HepG2 (cell line): ENCODE measurements around the gene S100A10. TPM values are rescaled to one million over a fixed set of nuclear protein-coding genes. Genes with fewer than 3 reads are reported as not detected.

Source experiments
- ATAC-seq: fragments of 200-7000 bp; cut with Tn5 transposase; 3 replicates; pipeline ENCODE4 v1.9.1; 2020; ENCODE audit warnings: mild to moderate bottlenecking, moderate library complexity
- BruUV-seq: library from RNA; stranded (reverse); fragments of 400-500 nt; replicated peaks from 2 replicates; lab custom pipeline; 2021; lab: Mats Ljungman, UMichigan
- CTCF ChIA-PET: fragments of 300-600 bp; formaldehyde crosslinking; extraction: SDS; loops from one replicate; lab custom pipeline; 2021; ENCODE audit warnings: low total read pairs, inconsistent platforms, low intra/inter-chr PET ratio; lab: Yijun Ruan, JAX
- POLR2A ChIA-PET: fragments of 350-600 bp; sonication (Branson Sonifier 250); formaldehyde crosslinking; loops from one replicate; lab custom pipeline; 2020; ENCODE audit warnings: antibody characterized with exemption, inconsistent platforms; lab: Yijun Ruan, JAX
- DNase-seq: peaks from one replicate; pipeline ENCODE4 v3.0.0-alpha.2; 2015; ENCODE audit warnings: low spot score
- FAIRE-seq: peaks from 3 replicates; lab custom pipeline; 2011; peaks lifted over from hg19 to GRCh38; lab: Jason Lieb, UNC
- H2AFZ ChIP-seq: one replicate; pipeline ENCODE4 v1.6.1; 2011; ENCODE audit warnings: low read length, inconsistent platforms
- H3K27ac ChIP-seq: fragments of 300-600 bp; 3 replicates; pipeline ENCODE4 v1.8.0; 2011; ENCODE audit warnings: mixed run types, mild to moderate bottlenecking, mixed read lengths, low read length, inconsistent platforms; ENCODE audit not compliant: insufficient read depth; ENCODE audit errors: extremely low read length
- H3K27me3 ChIP-seq, 2 experiments: fragments of 200-600 bp in 1 of 2; 2 replicates in 1 of 2; 3 replicates in 1 of 2; pipeline versions ENCODE4 v1.6.0 to v1.8.0; 2011; ENCODE audit warnings: low read length in 2 of 2, mild to moderate bottlenecking in 2 of 2, moderate library complexity in 2 of 2, inconsistent platforms in 1 of 2; ENCODE audit not compliant: insufficient read depth in 2 of 2, control insufficient read depth in 1 of 2
- H3K36me3 ChIP-seq, 2 experiments: fragments of 200-600 bp in 1 of 2; replicated peaks in 1 of 2; 2 replicates in 1 of 2; 3 replicates in 1 of 2; pipeline versions ENCODE4 v1.5.1 to v1.8.0; 2011; ENCODE audit warnings: low read length in 2 of 2, inconsistent platforms in 1 of 2; ENCODE audit not compliant: insufficient read depth in 2 of 2, control insufficient read depth in 1 of 2
- H3K4me1 ChIP-seq: 2 replicates; pipeline ENCODE4 v1.5.1; 2012; ENCODE audit warnings: low read length, inconsistent platforms; ENCODE audit not compliant: insufficient read depth
- H3K4me2 ChIP-seq: 2 replicates; pipeline ENCODE4 v1.6.0; 2011; ENCODE audit warnings: low read depth, low read length, inconsistent platforms
- H3K4me3 ChIP-seq, 3 experiments: fragments of 200-600 bp in 1 of 3; sonication (generic), shearing (Covaris generic) in 1 of 3; replicated peaks in 1 of 3; 2 replicates each; pipeline ENCODE4 v1.5.1; 2011 to 2016; ENCODE audit warnings: low read length in 3 of 3, inconsistent platforms in 2 of 3, low read depth in 2 of 3, mild to moderate bottlenecking in 2 of 3, control low read depth in 1 of 3, mixed read lengths in 1 of 3; ENCODE audit not compliant: insufficient read depth in 1 of 3
- H3K79me2 ChIP-seq: one replicate; pipeline ENCODE4 v1.6.1; 2011; ENCODE audit warnings: low read length, inconsistent platforms; ENCODE audit not compliant: insufficient read depth
- H3K9ac ChIP-seq: 2 replicates; pipeline ENCODE4 v1.6.0; 2011; ENCODE audit warnings: mild to moderate bottlenecking, low read depth, low read length, inconsistent platforms; ENCODE audit not compliant: insufficient read depth
- H3K9me3 ChIP-seq: 2 replicates; pipeline ENCODE4 v1.5.1; 2012; ENCODE audit warnings: mild to moderate bottlenecking, low read length
- H4K20me1 ChIP-seq: 2 replicates; pipeline ENCODE4 v1.6.0; 2011; ENCODE audit warnings: inconsistent platforms, mild to moderate bottlenecking, low read length, moderate library complexity; ENCODE audit not compliant: insufficient read depth
- CENPX ChIP-seq: sonication (generic); formaldehyde crosslinking; IDR thresholded peaks from 2 replicates; pipeline ENCODE4 v1.9.0; 2021; ENCODE audit warnings: mild to moderate bottlenecking, missing genetic modification reagents, moderate library complexity
- CHD4 ChIP-seq: fragments of 200-600 bp; sonication (generic); IDR thresholded peaks from 2 replicates; pipeline ENCODE4 v1.7.0; 2017; ENCODE audit warnings: mild to moderate bottlenecking, low read length, borderline replicate concordance
- KLF15 ChIP-seq: sonication (generic); formaldehyde crosslinking; IDR thresholded peaks from 2 replicates; pipeline ENCODE4 v1.8.1; 2023; ENCODE audit warnings: borderline replicate concordance, mild to moderate bottlenecking, inconsistent platforms, missing genetic modification reagents, mixed read lengths
- SRSF9 ChIP-seq: fragments of 200-400 bp; formaldehyde crosslinking; IDR thresholded peaks from 2 replicates; pipeline ENCODE4 v1.6.1; 2018; ENCODE audit warnings: borderline replicate concordance, mild to moderate bottlenecking, low read depth, low read length; ENCODE audit not compliant: insufficient read depth, poor library complexity, severe bottlenecking
- TGIF2 ChIP-seq: IDR thresholded peaks from 2 replicates; pipeline ENCODE4 v1.6.1; 2016; ENCODE audit warnings: control low read depth, missing compliant biosample characterization
- TP53 ChIP-seq: sonication (generic); formaldehyde crosslinking; conservative IDR thresholded peaks from 2 replicates; pipeline ENCODE4 v1.4.0; 2020; ENCODE audit warnings: missing genetic modification reagents
- ZFAT ChIP-seq: sonication (generic); formaldehyde crosslinking; conservative IDR thresholded peaks from 2 replicates; pipeline ENCODE4 v1.8.1; 2023; ENCODE audit warnings: missing genetic modification reagents, inconsistent platforms
- ZMYM3 ChIP-seq: sonication (generic); formaldehyde crosslinking; IDR thresholded peaks from 2 replicates; pipeline ENCODE4 v1.5.1; 2020; ENCODE audit warnings: mild to moderate bottlenecking, missing genetic modification reagents
- ZNF124 ChIP-seq: sonication (generic); formaldehyde crosslinking; IDR thresholded peaks from 2 replicates; pipeline ENCODE4 v1.4.0; 2020; ENCODE audit warnings: missing genetic modification reagents
- ZNF296 ChIP-seq: sonication (generic); formaldehyde crosslinking; conservative IDR thresholded peaks from 2 replicates; pipeline ENCODE4 v1.5.0; 2020; ENCODE audit warnings: mild to moderate bottlenecking, missing genetic modification reagents
- ZNF430 ChIP-seq: sonication (generic); formaldehyde crosslinking; IDR thresholded peaks from 2 replicates; pipeline ENCODE4 v1.9.0; 2021; ENCODE audit warnings: mild to moderate bottlenecking, missing genetic modification reagents
- ZNF777 ChIP-seq: sonication (generic); formaldehyde crosslinking; IDR thresholded peaks from 2 replicates; pipeline ENCODE4 v1.4.0; 2020; ENCODE audit warnings: missing genetic modification reagents
- ZNF780A ChIP-seq: sonication (generic); formaldehyde crosslinking; IDR thresholded peaks from 2 replicates; pipeline ENCODE4 v1.8.0; 2022; ENCODE audit warnings: mild to moderate bottlenecking, missing genetic modification reagents, moderate library complexity
- WGBS: methylation state at CpG from one replicate; pipeline ENCODE4 v1.1.6; 2017; ENCODE audit warnings: low lambda C conversion rate; 5-methylcytosine and 5-hydroxymethylcytosine counted together
- in situ Hi-C: cut with HindIII; loops from 2 replicates; pipeline ENCODE4 v1.10.0; 2017; ENCODE audit warnings: low pct_unique_long_range_greater_than_20kb; ENCODE audit not compliant: extremely low pct_ligation_motif_present
- intact Hi-C: fragments of 100-400 bp; cut with micrococcal nuclease; formaldehyde crosslinking; loops from one replicate; pipeline ENCODE4 v1.10.0; 2022; ENCODE audit not compliant: unreplicated experiment
- polyA plus RNA-seq, 8 experiments: library from polyadenylated mRNA; depleted of rRNA in 3 of 8; stranded (reverse) in 7 of 8; unstranded in 1 of 8; fragments of >200 nt; fragmentation: Illumina TruSeq in 4 of 8; extraction: Trizol in 4 of 8; gene quantifications; 2 replicates each; pipeline versions ENCODE4 v1.2.1 to v1.2.3, GENCODE V29; 2011 to 2016; ENCODE audit warnings: low read depth in 4 of 8, missing spikeins in 1 of 8, mixed read lengths in 1 of 8; ENCODE audit not compliant: insufficient read depth in 1 of 8
- total RNA-seq, 5 experiments: library from RNA; depleted of rRNA; stranded (reverse); fragments of >200 nt; fragmentation: Illumina TruSeq; extraction: Trizol; gene quantifications; 2 replicates each; pipeline ENCODE4 v1.2.3, GENCODE V29; 2016; ENCODE audit warnings: low read depth in 1 of 5
- TF ChIP-seq, protein P1 (sequence below): IDR thresholded peaks from 2 replicates; pipeline ENCODE4 v1.6.1; 2016
- TF ChIP-seq, protein P2 (sequence below): IDR thresholded peaks from 2 replicates; pipeline ENCODE4 v1.6.1; 2018; ENCODE audit warnings: missing genetic modification reagents
- TF ChIP-seq, protein P3 (sequence below): conservative IDR thresholded peaks from 2 replicates; pipeline ENCODE4 v1.6.1; 2018; ENCODE audit warnings: missing genetic modification reagents
- TF ChIP-seq, protein P4 (sequence below): sonication (generic); formaldehyde crosslinking; IDR thresholded peaks from 2 replicates; pipeline ENCODE4 v1.4.0; 2020; ENCODE audit warnings: missing genetic modification reagents
- TF ChIP-seq, protein P5 (sequence below): IDR thresholded peaks from 2 replicates; pipeline ENCODE4 v1.6.1; 2016; ENCODE audit warnings: missing genetic modification reagents, missing compliant biosample characterization

Gene S100A10
- total and polyA plus RNA-seq, 2 of the 13 experiments (the other 11 are each of a cell fraction or from before 2014, with no cell fraction given) = 16.8 to 28.7 TPM

DNA sequence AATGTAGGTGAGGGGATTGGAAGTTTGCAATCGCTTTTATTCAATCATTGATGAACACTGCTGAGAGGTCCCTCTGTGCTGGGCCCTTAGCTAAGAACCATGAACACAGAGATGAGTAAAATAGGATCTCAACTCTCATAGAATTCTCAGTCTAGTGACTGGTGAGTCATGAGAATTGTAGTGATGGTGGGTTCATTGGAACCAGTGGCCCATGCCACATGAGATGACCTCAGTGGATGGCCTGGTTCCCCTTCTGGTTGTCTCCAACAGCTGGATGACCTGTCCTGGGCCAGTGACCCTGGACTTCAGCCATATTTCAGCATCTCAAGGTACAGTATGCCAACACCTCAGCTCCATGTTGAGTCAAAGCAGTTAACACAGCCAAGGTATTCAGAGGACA is 21.3 kb upstream of the S100A10 start:
- POLR2A ChIA-PET = no interaction called here
- FAIRE-seq (no peak), DNase-seq (no peak), ATAC-seq (no peak)
- Histone ChIP-seq H3K36me3 (no peaks in the 10 kb centered on the region), H3K4me3 (no peak overlapping the region), H3K9ac (no peak overlapping the region), H3K9me3 (no peaks in the 10 kb centered on the region), H3K27me3 (peaks cover 0 to 2% of the 10 kb centered on the region in 2 experiments; a peak in 1 of 5 replicates), H3K4me1 (no peaks in the 10 kb centered on the region), H3K79me2 (no peaks in the 10 kb centered on the region), H2AFZ (no peak overlapping the region), H4K20me1 (no peaks in the 10 kb centered on the region), H3K4me2 (no peak overlapping the region), H3K27ac (no peak overlapping the region)
- 0% methylated on average over 1 of the region's 1 CpG for WGBS
- in situ Hi-C loops = no loop called here
- TF ChIP-seq, protein P1, sequence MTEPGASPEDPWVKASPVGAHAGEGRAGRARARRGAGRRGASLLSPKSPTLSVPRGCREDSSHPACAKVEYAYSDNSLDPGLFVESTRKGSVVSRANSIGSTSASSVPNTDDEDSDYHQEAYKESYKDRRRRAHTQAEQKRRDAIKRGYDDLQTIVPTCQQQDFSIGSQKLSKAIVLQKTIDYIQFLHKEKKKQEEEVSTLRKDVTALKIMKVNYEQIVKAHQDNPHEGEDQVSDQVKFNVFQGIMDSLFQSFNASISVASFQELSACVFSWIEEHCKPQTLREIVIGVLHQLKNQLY (CRISPR knock-in tag) = no peak
- TF ChIP-seq, protein P2, sequence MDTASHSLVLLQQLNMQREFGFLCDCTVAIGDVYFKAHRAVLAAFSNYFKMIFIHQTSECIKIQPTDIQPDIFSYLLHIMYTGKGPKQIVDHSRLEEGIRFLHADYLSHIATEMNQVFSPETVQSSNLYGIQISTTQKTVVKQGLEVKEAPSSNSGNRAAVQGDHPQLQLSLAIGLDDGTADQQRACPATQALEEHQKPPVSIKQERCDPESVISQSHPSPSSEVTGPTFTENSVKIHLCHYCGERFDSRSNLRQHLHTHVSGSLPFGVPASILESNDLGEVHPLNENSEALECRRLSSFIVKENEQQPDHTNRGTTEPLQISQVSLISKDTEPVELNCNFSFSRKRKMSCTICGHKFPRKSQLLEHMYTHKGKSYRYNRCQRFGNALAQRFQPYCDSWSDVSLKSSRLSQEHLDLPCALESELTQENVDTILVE (CRISPR knock-in tag) = no peak
- TF ChIP-seq, protein P3, sequence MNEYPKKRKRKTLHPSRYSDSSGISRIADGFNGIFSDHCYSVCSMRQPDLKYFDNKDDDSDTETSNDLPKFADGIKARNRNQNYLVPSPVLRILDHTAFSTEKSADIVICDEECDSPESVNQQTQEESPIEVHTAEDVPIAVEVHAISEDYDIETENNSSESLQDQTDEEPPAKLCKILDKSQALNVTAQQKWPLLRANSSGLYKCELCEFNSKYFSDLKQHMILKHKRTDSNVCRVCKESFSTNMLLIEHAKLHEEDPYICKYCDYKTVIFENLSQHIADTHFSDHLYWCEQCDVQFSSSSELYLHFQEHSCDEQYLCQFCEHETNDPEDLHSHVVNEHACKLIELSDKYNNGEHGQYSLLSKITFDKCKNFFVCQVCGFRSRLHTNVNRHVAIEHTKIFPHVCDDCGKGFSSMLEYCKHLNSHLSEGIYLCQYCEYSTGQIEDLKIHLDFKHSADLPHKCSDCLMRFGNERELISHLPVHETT (CRISPR knock-in tag) = no peak
- TF ChIP-seq KLF15 (no peak), ZNF430 (CRISPR knock-in tag) (no peak), CENPX (CRISPR knock-in tag) (no peak), ZNF777 (no peak), TP53 (CRISPR knock-in tag) (no peak), ZNF124 (no peak), CHD4 (no peak), SRSF9 (no peak), ZNF780A (CRISPR knock-in tag) (no peak), ZFAT (CRISPR knock-in tag) (no peak), ZNF296 (CRISPR knock-in tag) (no peak), TGIF2 (no peak), ZMYM3 (CRISPR knock-in tag) (no peak)
- TF ChIP-seq, protein P4, sequence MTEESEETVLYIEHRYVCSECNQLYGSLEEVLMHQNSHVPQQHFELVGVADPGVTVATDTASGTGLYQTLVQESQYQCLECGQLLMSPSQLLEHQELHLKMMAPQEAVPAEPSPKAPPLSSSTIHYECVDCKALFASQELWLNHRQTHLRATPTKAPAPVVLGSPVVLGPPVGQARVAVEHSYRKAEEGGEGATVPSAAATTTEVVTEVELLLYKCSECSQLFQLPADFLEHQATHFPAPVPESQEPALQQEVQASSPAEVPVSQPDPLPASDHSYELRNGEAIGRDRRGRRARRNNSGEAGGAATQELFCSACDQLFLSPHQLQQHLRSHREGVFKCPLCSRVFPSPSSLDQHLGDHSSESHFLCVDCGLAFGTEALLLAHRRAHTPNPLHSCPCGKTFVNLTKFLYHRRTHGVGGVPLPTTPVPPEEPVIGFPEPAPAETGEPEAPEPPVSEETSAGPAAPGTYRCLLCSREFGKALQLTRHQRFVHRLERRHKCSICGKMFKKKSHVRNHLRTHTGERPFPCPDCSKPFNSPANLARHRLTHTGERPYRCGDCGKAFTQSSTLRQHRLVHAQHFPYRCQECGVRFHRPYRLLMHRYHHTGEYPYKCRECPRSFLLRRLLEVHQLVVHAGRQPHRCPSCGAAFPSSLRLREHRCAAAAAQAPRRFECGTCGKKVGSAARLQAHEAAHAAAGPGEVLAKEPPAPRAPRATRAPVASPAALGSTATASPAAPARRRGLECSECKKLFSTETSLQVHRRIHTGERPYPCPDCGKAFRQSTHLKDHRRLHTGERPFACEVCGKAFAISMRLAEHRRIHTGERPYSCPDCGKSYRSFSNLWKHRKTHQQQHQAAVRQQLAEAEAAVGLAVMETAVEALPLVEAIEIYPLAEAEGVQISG (CRISPR knock-in tag) = no peak
- TF ChIP-seq, protein P5, sequence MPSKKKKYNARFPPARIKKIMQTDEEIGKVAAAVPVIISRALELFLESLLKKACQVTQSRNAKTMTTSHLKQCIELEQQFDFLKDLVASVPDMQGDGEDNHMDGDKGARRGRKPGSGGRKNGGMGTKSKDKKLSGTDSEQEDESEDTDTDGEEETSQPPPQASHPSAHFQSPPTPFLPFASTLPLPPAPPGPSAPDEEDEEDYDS (CRISPR knock-in tag) = no peak
- CTCF ChIA-PET = interaction anchor here (1.5 kb wide), 1 partner anchor 13 kb away, joined by 3 read pairs; no protein-coding TSS in a partner anchor
- intact Hi-C loops = no loop called here
- no TSS peak for BruUV-seq
